HG02763 (cell line): Measurements from ENCODE around the gene CAPN13.

Experiments used
- ATAC-seq: cut with Tn5 transposase; IDR thresholded peaks from one replicate; pipeline ENCODE4 v1.9.1; 2021; ENCODE audit warnings: mild to moderate bottlenecking, moderate library complexity; ENCODE audit not compliant: unreplicated experiment

The CAPN13 gene

GRCh38 chr2:30686000-30686399 lies 121.2 kb downstream of the CAPN13 start:
- ATAC-seq: no peak

GRCh38 chr2:30684996-30685395 lies 122.2 kb downstream of the CAPN13 start:
- ATAC-seq: no peak

- no peak for ATAC-seq
Measured at GRCh38 chr2:30684516-30684915, 122.7 kb downstream of the CAPN13 start.

- ATAC-seq: no peak
Measured at GRCh38 chr2:30684026-30684425, 123.2 kb downstream of the CAPN13 start.

GRCh38 chr2:30683236-30683956 lies 123.8 kb downstream of the CAPN13 start:
- ATAC-seq: no peak

- no peak for ATAC-seq
Measured at GRCh38 chr2:30681022-30681421, 126.2 kb downstream of the CAPN13 start.

DNA sequence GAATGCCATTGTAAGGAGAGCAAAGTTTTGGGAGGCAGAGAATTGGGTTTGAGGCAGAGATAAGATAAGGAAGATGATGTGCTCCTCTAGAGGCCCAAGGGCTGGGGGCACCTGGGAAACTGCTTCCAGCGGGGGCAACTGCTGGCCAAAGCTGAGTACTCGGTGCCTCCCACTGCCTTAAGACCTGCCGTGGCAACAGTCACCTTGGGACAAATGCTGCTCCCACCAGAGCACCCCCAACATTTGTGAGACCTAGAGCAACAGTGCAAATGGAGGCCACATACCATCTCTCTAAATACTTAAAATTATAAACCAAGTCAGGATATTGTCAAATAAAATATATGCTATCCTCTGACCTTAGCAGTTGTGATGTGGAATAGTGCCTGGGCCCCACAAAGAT lies 127.1 kb downstream of the CAPN13 start:
- no peak for ATAC-seq

DNA sequence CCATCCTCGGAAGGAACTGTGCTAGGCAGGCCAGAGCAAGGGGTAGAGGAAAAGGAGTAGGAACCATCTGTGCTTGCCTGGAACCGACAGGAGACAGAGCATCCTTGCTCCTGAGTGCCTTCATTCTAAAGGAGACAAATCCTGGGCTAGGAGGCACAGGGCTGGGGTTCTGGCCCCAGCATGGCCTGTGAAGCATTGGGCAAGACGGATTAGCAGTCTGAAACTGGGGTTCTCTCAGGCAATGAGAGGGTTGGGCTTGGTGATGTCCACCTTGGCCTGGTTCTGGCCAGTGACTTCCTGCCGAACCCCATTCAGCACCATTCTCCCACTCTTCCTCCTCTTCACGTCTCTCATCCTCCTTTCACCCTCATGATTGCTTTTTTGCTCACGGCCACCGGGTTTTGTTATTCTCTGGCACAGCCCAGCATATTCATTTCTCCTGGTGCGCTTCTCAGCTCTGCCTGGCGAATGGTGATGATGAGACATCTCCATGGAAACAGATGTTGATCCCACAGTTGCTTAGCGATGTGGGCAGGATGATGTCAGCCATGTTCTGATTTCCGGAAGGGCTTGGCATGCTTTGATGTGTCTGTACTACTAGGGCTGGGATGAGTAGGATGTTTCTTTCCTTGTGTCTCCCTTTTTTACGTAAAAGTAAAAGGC lies 127.7 kb downstream of the CAPN13 start:
- no peak for ATAC-seq

- no peak for ATAC-seq
Measured at GRCh38 chr2:30678410-30679137, 128.7 kb downstream of the CAPN13 start.

DNA sequence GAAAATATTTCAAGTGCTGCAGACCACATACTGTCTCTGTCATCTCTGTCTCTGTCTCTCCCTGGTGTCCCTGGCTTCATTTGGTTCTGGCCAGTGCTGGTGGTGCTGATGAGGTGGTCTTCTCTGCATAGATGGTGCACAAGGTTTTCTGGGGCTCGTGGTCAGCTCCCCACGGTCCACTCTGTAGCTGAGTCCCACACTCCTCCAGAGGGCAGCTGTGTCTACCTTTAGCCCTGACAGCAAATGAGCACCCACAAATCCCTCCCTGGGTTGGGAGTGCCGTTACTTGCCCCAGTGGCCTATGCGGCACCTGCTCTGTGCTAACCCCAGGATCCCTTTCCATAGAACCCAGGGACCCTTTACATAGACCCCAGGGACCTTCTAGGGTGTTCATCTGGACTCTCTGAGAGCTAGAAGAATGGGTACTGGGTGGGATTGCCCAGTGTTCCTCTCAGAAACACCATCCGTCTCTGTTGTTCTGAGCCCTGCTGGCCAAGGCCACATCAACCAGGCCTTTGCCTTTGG lies 129.3 kb downstream of the CAPN13 start:
- ATAC-seq: no peak

DNA sequence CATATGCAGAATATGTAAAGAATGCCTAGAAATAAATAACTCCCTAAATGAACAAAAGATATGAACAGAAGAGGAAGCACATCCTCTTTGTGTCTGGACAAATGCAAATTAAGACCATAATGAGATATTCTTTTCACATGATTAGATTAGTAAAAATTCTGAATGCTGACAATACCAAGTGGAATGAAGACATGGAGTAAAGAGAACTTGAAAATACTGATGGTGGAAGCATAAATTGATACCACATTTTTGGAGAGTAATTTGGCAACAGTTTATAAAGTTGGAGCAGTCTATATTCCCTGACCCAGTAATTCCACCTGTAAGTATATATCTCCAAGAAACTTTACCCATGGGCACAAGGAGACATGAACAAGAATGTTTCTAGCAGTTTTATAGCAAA lies 130.0 kb downstream of the CAPN13 start:
- no peak for ATAC-seq

- no peak for ATAC-seq
Measured at GRCh38 chr2:30675758-30676157, 131.5 kb downstream of the CAPN13 start.

DNA sequence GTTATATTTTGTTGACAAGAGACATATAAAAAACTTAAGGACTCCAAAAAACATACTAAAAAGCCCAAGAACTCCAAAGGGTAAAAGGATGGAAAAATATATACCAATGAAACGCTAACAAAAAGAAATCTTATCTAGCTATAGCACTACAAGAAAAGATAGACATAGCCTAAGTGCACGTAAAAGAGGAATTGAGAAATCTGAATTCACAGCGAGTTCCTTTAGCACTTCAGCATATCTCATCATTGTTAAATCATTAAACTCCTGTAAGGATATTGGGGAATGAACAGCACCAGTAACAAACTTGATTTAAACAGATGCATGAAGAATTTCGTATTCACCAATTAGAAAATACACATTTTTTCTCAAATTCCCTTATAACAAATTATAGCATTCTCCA lies 134.1 kb downstream of the CAPN13 start:
- ATAC-seq: no peak
